NB4 (cell line): ENCODE results near the gene SCAMP5.

Experiments used
- CTCF ChIP-seq: IDR thresholded peaks from one replicate; pipeline ENCODE4 v1.5.1; 2012; ENCODE audit warnings: low read depth, low read length
- MAX ChIP-seq: IDR thresholded peaks from 2 replicates; pipeline ENCODE4 v1.6.1; 2011; ENCODE audit warnings: low read depth, low read length
- MYC ChIP-seq: IDR thresholded peaks from 2 replicates; pipeline ENCODE4 v1.6.1; 2011; ENCODE audit warnings: low read depth, low read length
- POLR2A ChIP-seq: IDR thresholded peaks from 2 replicates; pipeline ENCODE4 v1.6.1; 2011; ENCODE audit warnings: mild to moderate bottlenecking; ENCODE audit not compliant: insufficient read length; ENCODE audit errors: extremely low read depth

GRCh38 chr15:75027551-75027950 lies 32.2 kb downstream of the SCAMP5 start:
- TF ChIP-seq CTCF (no peak), POLR2A (no peak), MAX (no peak), MYC (no peak)
